ENCODE data around the gene NTM. TPM values are rescaled to one million over a fixed set of nuclear protein-coding genes. Genes with fewer than 3 reads are reported as not detected.

NTM gene
- polyA plus RNA-seq, 5 donors, result 14.0 to 30.1 (median 23.9) TPM

DNA sequence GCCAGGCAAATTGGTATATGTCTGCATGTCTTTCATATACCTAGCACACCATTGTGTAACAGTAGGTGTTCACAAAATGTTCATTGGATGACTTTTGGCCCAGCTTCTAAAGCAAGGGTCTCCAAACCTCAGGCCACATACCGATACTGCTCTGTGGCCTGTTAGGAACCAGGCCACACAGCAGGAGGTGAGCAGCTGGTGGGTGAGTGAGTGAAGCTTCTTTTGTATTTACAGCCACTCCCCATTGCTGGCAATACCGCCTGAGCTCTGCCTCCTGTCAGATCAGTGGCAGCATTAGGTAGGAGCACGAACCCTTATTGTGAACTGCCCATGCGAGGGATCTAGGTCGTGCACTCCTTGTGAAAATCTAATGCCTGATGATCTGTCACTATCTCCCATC lies 836.6 kb downstream of the NTM start:
- no peak for DNase-seq

DNA sequence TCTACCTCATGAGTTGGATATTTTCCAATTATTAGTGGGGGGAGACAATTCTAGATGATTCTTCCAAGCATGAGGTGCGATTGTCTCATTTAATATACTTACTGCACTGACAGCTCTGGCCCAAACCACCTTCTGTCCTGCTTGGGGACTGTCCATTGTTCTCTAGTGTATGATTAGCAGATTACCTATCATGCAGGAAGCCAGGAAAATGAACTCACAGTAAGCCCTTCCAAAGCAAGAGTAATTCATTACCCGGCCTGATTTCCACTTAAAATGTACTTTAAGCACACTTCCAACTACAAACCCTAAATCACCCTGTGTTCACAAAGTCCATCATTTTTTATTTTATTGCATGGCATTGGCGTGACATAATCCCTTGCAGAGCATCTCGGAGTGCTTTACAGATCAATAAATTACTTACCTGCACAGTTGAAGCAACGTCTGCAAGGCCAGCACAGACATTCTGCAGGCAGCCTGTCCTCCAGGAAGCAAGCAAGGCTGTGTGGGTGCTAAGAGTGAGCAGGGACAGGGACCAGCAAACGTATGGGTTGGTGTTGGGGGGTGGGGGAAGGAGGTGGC lies 838.2 kb downstream of the NTM start:
- DNase-seq, result no peak

DNA sequence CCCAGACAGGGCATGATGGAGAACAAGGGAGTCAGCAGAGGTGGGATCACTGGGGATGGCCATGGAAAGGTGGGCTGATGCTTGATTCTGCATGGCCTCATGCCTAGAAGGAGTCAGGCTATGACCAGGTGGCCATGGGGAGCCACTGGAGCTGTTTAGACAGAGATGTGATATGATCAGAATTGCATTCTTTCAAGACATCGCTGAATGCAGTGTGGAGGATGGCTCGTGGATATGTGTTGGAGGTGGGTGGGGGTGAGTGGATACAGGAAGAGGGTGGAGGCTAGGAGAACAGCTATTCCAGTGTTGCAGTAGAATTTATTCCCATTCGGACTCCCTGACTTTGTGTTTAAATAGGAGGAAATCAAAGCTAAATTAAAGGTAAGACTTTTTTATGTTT lies 841.1 kb downstream of the NTM start:
- no peak for DNase-seq

DNA sequence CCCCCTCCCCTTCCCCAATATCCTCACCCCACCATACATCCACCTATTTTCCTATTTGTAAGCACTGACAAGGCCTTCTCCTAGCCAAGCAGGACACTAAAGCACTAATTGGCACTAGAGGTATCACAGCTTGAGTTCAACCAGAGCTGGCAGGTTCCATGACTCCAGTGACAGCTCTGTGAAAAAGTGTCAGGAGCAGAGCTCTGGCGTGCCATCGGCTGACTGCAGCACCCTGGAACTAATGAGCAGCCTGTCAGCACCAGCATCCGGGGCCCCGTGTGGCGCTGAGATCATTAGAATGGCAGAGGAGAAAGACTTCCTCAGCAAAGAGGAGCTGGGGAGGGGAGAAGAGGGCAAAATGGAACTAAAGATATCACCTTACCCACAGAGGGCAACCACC lies 847.4 kb downstream of the NTM start:
- DNase-seq, result no peak

DNA sequence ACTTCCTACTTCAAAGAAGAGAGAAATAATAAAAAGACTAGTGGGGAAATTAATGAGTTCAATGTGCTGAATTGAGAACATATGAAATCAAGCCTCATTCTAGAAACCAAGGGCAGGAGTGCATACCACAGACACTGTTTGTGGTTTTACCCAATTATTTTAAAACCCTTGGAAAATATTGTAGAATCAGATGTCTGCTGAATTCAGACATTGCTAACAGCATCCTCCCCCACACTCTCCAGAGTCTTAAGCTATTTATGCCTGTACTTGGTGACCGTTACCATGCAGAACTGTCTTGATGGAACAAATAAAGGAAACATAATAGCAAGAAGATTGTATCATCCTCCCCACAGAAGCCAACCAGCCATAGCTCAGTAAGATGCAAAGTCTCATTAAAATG lies 850.1 kb downstream of the NTM start:
- no peak for DNase-seq

DNA sequence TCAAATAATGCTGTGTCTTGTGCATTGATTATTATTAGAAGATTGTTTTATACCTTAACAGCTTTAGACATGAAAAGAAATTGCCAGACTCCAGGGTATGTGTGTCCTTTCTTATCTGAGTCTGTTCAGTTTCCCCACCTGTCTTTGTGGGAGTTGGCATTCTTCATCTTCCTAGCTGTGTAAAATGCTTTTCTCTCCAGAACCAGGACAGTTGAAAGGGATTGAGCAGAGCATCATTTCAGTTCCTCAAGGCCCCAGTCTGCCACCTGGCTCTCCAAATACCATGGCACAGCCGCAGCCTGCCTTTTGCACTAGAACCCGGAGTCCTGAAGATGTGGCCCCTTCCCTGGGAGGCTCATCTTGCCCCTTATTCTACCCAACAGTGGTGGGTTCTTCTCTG lies 851.9 kb downstream of the NTM start:
- DNase-seq, result no peak

DNA sequence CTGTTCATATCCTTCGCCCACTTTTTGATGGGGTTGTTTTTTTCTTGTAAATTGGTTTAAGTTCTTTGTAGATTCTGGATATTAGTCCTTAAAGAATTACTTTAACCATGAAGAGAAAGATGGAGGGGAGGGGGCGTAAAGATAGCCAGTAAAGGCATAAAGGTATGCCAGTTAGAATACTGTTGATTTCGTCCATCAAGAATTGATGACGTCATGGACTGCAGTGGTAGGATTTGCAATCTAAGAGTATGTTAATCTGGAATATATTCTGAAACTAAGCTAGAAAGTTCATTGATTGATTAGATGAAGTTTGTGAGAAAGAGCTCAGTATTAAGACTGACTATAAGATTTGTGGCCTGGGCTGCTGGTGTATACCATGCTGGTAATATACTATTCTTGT lies 856.1 kb downstream of the NTM start:
- DNase-seq, result no peak

DNA sequence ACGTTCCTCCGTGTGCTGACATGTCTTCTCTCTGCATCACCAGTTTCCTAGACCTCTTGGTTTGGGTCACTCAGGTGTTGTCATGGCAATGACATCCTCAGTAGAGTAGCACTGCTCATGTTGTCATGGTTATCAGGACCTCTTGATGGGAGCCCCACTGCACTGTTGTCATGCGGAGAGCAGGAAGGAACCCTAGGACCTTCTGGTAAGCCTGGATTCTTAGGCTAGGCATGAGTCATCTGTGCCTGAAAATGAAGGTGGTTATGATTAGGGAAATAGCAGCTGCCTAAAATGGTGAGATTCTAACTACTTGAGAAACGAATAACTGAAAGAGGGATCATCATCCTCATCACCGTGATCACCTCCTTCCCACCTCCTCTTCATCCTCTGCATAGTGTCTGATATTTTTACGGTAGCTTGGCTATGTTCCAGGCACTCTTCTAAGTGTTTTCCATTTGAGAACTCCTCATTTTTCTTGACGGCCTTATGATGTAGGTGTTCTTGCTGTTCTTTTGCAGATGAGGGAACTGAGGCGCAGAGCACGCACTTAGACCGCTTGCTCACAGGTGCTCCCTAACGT lies 858.4 kb downstream of the NTM start:
- DNase-seq, result no peak

DNA sequence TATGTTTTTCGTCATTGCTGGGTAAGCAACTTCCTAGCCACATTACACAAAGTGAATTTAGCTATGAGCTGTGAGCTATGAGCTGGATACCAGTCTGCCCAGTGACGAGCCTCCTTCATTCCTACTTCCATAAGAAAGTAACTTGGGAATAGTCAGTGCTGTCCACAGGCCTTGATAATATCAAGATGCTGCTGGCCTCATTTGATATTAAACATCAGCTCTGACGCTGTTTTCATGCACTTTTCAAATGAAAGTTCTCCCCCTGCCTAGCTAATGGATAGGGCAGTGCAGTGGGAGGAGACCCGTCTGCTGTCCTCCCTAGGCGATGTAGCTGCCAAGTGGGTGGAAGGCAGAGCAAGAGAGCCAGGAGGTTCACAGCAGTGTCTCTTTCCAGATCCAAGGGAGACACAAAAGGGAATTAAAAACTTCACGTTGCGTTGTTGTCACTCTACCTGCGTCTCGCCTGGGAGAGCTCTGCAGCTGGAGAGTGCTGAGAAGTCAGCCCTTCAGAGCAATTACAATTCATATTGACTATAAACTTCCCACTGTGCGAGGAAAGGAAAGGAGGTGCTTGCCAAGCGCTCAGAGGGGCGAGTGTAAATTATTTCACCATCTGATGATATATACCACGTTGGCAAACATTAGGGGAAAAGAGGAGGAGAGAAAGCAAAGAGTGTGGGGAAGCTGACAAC lies 861.4 kb downstream of the NTM start:
- DNase-seq, result no peak

DNA sequence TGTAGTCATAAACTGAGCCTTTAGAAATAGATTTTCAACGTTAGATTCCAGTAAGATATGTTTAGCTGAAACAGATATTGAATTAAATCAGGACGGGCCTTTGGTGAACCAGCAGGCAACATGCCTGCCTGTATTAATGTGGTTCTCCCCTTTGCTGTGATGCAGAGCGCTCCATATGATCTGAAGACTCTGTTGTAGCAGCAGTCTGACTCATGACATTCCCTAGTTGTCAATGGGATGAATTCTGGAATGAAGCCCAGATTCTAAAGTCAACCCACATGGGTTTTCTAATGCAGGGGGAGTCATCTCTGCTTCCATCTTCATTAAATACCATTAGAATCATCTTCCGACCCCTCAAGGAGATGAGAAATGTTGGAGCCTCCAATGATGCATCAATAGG lies 864.5 kb downstream of the NTM start:
- DNase-seq, result no peak

DNA sequence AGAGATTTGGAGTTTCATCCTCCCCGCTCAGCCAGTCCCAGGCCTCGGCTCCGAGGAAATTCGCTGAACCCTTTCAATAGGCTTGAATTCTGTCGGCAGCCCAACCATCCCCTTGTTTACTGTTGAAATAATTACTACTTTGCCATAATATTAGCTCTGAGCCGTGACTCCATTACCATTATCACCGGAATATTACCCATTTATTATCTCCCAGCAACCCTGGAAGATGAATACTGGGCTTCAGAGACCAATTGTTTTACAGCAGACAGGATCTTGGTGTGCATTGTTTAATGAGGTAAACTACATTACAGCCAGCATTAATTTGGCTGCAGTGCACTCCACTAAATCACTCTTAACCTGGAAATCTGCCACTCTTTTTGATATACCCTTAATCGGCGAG lies 867.4 kb downstream of the NTM start:
- DNase-seq, result no peak

DNA sequence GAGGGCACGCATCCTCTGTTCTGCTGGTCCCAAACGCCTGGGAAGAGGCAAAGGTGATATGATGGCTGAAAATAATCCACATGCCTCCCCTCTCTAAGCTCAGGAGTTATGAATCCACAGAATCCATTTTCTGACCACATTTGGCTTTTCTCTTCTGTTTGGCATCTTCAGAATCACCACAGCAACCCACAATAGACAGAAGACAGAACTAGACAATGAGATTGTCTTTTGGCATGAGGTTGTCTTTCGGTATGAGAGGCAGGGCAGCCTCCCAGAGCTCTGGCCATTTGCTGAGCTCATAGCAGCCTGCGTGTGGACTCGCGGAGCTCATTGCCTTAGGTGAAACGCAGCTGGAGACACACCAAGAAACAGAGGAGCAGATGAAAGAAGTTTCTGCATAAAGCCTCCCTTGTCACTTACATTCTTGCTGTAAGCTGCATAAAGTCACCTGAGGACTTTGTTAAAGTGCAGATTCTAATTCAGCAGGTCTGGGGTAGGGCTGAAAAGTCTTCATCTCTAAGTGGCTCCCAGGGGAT lies 868.0 kb downstream of the NTM start:
- DNase-seq, result no peak

DNA sequence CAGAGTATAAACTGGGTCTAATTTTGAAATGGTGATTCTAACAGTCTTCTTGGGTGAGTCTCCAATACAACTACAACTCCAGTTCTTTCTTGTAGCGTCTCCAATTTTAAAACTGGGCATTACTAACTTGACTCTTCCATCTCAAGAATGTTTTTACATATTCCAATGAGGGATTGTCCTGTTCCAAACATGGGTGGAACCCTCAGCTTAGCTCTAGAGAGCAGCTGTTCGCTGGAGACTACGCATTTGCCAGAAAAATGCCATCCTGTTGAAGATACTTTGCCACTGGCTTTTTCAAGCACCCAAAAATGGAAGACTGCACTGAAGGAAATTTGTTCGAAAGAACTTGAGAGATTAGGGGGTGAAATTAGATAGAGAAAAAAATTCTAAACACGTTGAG lies 870.0 kb downstream of the NTM start:
- no peak for DNase-seq

DNA sequence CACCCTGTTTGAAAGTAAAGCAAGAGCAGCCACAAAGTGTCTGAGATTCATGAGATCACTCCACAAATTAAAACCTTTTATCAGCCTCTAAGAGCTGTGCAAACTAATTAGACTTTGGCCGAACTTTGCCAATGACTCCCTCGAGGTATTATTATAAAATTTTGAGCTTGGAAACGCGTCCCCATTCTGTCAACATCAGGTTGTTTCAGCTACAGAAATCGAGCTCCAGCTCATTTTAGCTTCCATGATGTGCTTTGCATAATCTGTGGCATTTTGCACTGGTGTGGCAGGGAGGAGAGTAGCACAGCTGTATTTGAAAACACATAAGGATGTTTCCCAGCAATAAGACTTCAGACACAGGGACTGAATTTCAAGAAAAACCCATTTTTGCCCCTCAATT lies 872.2 kb downstream of the NTM start:
- no peak for DNase-seq

DNA sequence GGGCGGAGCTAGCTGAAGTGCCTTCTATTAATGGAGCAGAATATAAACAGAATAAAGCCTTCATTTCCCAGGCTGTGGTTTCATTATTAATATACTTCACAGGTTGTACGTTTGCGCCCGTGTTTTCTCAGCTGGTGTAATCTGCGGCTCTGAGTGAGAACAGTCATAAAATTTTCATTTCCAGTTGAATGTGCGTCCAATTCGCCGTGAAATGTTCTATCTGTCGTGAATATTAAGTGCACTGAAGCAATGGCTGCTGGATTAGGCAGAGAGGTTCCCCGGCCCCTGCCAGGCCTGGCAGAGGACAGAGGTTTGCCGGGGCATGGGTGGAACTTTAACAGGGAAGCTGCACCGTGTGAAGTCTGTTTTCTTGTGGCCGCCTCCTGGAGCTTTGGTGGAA lies 874.4 kb downstream of the NTM start:
- no peak for DNase-seq

DNA sequence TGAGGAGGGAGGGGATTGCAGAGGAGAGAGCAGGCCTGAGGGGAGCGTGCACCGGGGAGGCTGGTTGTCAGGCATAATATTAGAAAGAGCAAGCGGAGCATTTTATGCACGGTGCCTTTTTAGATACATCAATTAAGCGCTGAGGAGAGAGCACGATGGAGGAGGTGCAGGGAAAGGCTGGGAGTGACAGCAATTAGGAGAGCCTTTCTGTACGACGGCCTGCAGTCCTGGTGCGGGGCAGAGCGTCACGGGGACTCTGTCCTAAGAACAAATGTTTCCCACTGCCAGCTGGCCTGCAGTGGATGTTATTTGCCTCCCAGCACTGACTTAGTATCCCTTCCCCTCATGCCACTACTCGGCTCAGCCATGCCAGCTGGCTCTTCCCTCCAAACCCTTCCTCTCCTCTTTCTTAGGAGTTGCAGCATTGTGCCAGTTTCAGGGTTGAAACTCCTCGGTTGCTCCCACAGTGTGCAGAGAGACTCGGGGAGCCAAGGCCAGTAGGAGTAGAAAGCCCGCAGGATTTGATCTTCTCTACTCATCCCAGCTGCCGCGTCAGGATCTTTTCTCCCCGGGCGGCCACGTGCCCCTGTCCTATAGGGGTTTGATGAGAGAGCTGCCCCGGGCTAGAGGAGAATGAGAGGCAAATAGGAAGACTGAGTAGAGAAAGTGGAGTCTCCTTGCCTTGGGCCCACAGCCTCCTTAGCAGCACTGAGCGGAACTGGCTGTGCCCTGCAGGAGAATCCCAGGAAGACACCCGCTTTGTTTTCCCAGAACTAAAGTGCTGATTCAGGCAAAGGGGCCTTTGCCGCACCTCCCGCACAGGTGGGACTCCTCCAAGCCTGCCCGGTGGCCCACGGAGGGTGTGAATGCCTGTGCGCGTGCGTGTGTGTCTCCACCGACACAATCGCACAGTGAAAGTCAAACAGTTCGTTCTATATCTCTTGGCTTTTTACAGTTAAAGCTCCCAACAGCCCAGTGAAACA lies 875.3 kb downstream of the NTM start:
- no peak for DNase-seq

DNA sequence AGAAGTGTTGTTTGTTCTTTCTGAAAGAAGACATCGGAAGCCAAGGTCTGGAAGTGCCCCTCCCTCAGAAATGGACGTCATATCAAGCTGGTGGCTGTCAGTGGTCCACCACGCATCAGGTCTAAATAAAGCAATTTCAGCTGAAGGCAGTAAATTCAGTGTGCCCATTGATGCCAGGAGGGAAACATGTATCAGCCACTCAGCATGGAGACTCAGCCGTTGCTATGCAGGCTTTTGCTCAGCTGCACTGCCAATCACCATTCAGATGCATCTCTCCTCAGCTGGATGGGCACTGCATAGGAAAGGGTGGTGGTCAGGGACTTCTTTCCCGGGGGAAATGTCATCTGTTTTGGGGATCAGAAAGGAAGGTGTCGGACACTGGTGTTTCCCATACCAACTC lies 878.2 kb downstream of the NTM start:
- DNase-seq, result no peak

DNA sequence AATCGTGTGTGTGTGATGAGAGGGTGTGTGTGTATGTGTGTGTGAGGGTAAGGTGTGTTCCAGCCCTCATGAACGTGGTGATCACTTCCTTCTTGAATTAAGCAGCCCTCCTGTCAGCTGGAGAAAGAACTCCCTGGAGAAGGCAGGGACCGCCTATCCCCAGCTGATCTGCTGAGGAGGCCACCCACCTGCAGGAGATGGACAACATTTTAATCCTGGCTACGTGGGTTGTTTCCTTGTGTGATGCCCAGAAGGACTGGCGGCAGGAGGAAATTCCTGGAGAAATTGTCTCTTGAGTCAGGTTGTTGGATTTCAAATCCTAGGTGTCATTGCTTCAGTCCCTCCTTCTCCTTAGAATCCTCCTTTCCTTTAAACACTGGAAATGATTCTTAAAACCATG lies 878.8 kb downstream of the NTM start:
- no peak for DNase-seq

DNA sequence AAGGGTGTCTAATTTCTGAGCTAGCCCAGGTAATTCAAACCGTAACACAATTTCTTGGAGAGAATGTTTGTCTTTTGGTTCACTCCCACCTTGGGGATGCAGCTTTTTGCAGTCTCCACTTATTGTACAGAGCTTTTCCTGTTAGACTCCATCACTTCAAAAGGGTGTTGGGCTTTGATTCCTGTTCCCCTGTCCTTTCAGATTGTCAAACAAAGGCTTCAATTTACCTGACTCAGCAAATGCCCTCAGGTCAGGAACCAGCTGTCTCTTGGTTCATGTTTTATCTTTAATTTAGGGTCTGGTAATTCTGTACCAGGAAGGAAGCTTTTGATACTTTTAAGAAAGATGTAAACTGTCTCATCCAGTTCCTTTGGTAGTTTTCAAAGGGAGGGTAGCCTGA lies 880.6 kb downstream of the NTM start:
- no peak for DNase-seq

DNA sequence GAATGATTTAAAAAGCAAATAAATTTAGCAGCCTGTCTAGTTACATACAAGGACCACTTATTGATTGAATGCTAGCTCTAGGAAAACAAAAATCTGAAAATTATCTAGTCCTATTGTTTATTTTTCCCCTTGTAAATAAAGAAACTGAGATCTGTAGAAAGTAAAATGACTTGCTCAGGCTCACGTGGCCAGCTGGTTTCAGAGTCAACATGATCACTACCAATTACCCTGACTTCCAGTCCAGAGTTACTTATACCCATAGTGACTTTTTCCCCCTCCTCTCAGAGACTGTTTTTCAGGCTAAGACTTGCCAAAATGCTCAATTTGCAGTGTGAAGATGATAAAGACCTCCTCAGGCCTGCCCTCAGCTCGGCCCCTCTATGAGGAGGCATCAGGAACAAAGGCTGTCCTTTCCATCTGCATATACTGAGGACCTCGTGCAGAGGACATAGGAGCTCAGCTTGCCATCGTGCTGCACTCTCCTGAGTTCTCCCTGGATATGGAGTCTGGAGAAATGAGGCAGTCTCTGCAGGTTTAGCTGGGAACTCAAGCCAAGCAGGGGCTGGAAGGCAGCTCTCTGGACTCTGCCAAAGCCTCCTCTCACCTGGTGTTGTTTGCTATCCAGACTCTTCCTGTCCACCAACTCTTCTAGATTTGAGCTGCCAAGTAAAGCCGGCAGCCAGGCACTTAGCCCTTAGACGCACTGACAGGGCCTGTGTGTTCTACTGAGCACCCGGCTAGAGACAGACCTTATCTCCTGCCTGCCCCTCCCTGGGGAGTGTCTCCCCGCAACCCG lies 883.3 kb downstream of the NTM start:
- no peak for DNase-seq

DNA sequence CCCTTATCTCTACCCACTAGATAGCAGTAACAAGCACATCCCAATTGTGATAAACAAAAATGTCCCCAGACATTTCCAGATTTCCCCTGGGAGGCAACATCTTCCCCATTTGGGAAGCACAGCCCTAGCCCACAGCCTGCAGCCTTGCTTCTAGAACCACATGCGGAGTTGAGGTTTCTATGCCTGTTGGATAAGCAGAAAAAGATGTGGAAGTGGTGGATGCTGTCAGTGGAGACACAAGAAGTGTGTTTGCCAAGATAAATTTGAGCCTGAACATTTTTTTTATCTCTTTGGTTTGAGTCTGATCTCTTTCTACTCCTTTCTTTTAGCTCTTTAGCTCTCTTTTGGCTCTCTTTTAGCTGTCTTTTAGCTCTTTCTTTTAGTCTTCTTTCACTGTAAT lies 884.5 kb downstream of the NTM start:
- DNase-seq, result no peak

Measured in right lung (tissue), 5 donors.